Upper lobe of right lung (tissue), 1 donor: ENCODE measurements around the gene AGT. TPM values are rescaled to one million over a fixed set of nuclear protein-coding genes. Genes with fewer than 3 reads are reported as not detected.
A peak's percentile ranks its signal among the peaks of the same experiment; 100 is the strongest.

Experiments used
- ATAC-seq: fragments of 200-7000 bp; cut with Tn5 transposase; one replicate; pipeline ENCODE4 v1.9.1; 2020; ENCODE audit warnings: mild to moderate bottlenecking, moderate library complexity
- DNase-seq: peaks from one replicate; pipeline ENCODE4 v3.0.0-alpha.2; 2020
- H3K27ac ChIP-seq: fragments of 200-600 bp; one replicate; pipeline ENCODE4 v1.8.0; 2022
- H3K27me3 ChIP-seq: fragments of 200-600 bp; one replicate; pipeline ENCODE4 v1.8.0; 2022; ENCODE audit warnings: mild to moderate bottlenecking
- H3K36me3 ChIP-seq: fragments of 200-600 bp; one replicate; pipeline ENCODE4 v1.8.0; 2022
- H3K4me1 ChIP-seq: fragments of 200-600 bp; one replicate; pipeline ENCODE4 v1.8.0; 2022
- H3K4me3 ChIP-seq: fragments of 200-600 bp; one replicate; pipeline ENCODE4 v1.8.0; 2022; ENCODE audit warnings: mild to moderate bottlenecking
- H3K9me3 ChIP-seq: fragments of 200-600 bp; one replicate; pipeline ENCODE4 v1.8.0; 2022
- intact Hi-C: fragments of 100-400 bp; cut with DNase I; formaldehyde crosslinking; loops from one replicate; pipeline ENCODE4 v1.11.0; 2022
- total RNA-seq: library from RNA; stranded (reverse); fragmentation: NEBNext Ultra II Directional; extraction: Animal tissue kit (Norgen Biotek cat#: 25700); gene quantifications from one replicate; pipeline ENCODE4 v1.2.1, GENCODE V29; 2021
- TF ChIP-seq, protein P1 (sequence below): fragments of 200-600 bp; IDR thresholded peaks from one replicate; pipeline ENCODE4 v1.8.0; 2022; ENCODE audit warnings: antibody characterized with exemption
- donor health status: DM: no; HTN: yes; CAD: no; lungs with severe emphysema.

Gene AGT
- total RNA-seq, 1 donor from 2014 or later, result 1.8 TPM

DNA sequence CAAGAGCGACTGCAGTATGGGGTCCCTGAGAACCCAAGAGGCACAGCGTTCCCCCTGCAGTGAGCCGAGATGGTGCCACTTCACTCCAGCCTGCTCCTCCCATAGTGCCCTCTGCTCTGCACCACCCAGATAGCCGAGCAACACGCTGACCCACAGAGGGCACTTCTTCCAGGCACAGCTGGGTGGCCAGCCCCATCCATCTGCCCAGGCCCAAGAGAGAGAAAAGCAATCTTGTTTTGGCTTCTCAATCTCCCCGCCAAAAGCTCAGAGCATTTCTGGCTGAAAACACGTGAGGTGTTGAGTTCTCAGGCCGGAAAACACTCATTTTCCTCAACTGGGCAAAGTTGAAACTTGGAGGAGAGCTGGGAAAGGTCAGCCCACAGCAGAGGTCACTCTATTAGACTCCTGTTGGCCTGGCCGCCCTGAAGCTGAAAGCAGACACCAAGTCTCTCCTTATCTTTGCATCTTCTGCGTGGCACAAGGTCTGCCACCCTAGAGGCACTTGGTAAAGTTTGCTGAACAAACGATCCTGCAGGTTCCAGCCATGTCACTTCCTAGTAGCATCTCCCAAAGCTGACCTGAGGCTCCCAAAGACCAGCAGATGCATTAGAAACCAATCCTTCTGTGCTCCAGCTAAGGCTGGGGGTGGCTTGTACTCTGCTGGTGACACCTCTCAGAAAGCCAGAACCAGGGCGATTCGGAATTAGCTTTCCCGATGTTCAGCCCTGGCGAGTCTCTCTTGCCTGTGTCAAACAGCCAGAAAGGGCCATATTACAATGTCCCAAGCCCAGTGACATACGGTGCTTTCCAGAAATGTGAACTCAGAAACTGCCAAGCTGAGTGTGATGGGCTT is 44.2 kb upstream of the AGT start:
- ATAC-seq (no peak), DNase-seq (no peak)
- Histone ChIP-seq H3K4me3 (no peak overlapping the region), H3K36me3 (no peaks in the 10 kb centered on the region), H3K4me1 (peaks cover 5% of the 10 kb centered on the region), H3K27me3 (no peaks in the 10 kb centered on the region), H3K9me3 (no peaks in the 10 kb centered on the region), H3K27ac (no peak overlapping the region)
- intact Hi-C loops, result no loop called here
- TF ChIP-seq, protein P1, sequence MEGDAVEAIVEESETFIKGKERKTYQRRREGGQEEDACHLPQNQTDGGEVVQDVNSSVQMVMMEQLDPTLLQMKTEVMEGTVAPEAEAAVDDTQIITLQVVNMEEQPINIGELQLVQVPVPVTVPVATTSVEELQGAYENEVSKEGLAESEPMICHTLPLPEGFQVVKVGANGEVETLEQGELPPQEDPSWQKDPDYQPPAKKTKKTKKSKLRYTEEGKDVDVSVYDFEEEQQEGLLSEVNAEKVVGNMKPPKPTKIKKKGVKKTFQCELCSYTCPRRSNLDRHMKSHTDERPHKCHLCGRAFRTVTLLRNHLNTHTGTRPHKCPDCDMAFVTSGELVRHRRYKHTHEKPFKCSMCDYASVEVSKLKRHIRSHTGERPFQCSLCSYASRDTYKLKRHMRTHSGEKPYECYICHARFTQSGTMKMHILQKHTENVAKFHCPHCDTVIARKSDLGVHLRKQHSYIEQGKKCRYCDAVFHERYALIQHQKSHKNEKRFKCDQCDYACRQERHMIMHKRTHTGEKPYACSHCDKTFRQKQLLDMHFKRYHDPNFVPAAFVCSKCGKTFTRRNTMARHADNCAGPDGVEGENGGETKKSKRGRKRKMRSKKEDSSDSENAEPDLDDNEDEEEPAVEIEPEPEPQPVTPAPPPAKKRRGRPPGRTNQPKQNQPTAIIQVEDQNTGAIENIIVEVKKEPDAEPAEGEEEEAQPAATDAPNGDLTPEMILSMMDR, result no peak

DNA sequence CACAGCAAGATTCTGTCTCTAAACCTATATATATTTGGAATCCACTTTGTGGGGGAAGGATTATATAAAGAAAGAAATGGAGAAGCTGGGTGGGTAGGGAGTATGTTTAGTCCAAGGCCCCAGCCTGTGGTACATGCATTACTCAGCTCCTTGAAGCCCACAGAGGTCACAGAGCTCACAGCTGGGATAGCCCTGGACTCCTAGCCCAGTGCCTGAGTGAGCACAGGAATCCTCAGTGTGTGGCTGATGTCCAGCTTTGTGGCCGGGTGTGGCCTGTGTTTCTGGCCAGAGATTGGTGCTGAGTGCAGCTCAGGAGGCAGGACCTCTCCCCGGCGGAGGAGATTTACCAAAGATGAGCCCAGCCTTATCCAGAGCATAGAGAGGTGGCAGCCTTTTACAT is 40.9 kb upstream of the AGT start:
- peak; percentile 39 for ATAC-seq
- no peak for DNase-seq
- Histone ChIP-seq H3K4me3 (no peak overlapping the region), H3K27me3 (no peaks in the 10 kb centered on the region), H3K27ac (no peak overlapping the region), H3K4me1 (peaks cover 13% of the 10 kb centered on the region), H3K36me3 (no peaks in the 10 kb centered on the region), H3K9me3 (no peaks in the 10 kb centered on the region)
- TF ChIP-seq, protein P1, result no peak
- intact Hi-C loops, result no loop called here

DNA sequence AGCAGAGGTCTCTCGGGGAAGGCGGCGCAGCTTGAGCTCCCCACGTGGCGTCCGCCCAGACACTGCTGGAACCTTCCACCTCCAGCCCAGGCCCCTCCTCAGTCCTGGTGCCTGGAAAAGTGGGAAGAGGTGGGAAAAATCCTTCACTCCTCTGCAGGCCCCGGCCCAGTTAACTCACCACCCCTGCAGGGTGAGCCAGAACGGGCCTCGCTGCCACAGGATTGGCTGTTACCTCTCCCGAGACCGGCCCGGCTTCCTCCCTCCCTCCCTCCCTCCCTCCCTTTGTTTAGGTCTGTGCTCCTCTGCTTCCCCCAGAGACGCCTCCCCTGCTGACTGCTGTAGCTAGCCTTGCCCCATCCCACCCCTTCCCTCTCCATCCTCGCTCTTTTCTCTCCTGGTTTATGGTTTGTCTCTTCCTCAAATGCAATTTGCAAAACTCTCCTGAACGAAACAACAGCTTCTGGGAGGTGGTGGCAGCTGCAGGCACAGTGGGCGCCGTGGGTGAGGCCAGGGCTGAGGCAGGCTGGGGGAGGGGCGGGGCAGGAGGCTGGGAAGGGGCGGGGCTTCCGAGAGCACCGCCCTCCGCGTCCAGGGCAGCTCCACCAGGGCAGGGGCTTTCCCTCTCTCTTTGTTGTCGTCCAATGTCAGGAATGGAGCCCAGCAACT is 39.8 kb upstream of the AGT start:
- H3K9me3 ChIP-seq, result no peaks in the 10 kb centered on the region
- no peaks in the 10 kb centered on the region for H3K36me3 ChIP-seq
- DNase-seq (peak; percentile 82), ATAC-seq (peak; percentile 67)
- intact Hi-C loops, result no loop called here
- no peak overlapping the region for H3K4me3 ChIP-seq
- no peaks in the 10 kb centered on the region for H3K27me3 ChIP-seq
- TF ChIP-seq, protein P1, result no peak
- H3K27ac ChIP-seq, result peak overlapping the region; percentile 24
- H3K4me1 ChIP-seq, result peaks cover 13% of the 10 kb centered on the region

DNA sequence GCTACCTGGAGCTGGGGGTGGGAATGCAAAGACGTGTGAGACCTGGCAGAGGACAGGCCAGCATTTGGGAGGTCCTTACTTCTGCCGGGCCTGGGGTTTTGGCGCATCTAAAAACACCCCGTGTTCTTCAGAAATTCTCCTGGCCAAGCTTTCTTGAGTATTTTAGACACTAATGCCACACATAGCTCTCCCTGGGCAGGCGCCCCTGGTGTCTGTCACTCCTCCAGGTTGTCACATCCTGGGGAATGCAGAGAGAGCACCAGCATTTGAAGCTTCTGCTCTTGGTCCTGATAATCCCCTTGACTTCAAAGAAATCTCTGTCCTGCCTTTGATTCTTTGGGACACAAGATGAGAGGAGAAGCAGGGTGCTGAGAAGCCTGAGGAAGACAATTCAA is 39.3 kb upstream of the AGT start:
- TF ChIP-seq, protein P1, result no peak
- ATAC-seq, result no peak
- peaks cover 13% of the 10 kb centered on the region for H3K4me1 ChIP-seq
- H3K27me3 ChIP-seq, result no peaks in the 10 kb centered on the region
- H3K9me3 ChIP-seq, result no peaks in the 10 kb centered on the region
- H3K4me3 ChIP-seq, result no peak overlapping the region
- no peaks in the 10 kb centered on the region for H3K36me3 ChIP-seq
- no peak for DNase-seq
- intact Hi-C loops, result no loop called here
- peak overlapping the region; percentile 24 for H3K27ac ChIP-seq

DNA sequence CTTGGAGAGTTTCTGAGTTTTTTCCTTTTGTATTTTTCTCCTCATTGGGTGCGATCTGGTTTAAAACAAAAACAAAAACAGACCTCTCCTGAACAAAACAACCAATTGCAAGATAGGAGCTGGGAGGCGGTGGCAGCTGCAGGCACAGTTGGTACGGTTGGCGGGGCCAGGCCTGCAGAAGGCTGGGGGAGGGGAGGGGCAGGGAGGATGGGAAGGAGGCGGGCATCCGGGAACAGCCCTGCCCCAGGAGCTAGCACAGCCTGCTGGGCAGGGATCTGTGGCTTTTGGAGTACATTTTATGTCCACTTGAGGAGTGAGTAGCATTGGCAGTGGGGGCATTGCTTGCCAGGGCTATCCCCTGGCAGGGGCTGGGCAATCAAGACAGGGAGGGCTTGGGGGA is 38.5 kb upstream of the AGT start:
- TF ChIP-seq, protein P1, result no peak
- intact Hi-C loops, result no loop called here
- H3K27ac ChIP-seq, result peak overlapping the region; percentile 24
- no peaks in the 10 kb centered on the region for H3K36me3 ChIP-seq
- ATAC-seq, result peak; percentile 79
- H3K4me1 ChIP-seq, result peaks cover 13% of the 10 kb centered on the region
- no peaks in the 10 kb centered on the region for H3K27me3 ChIP-seq
- no peaks in the 10 kb centered on the region for H3K9me3 ChIP-seq
- peak; percentile 87 for DNase-seq
- no peak overlapping the region for H3K4me3 ChIP-seq
